GM18519 (cell line): Measurements from ENCODE around the gene C15orf39.

Source experiments
- ATAC-seq: cut with Tn5 transposase; IDR thresholded peaks from one replicate; pipeline ENCODE4 v1.9.1; 2021; ENCODE audit warnings: mild to moderate bottlenecking, moderate library complexity; ENCODE audit not compliant: unreplicated experiment, low FRiP score

Gene C15orf39

DNA sequence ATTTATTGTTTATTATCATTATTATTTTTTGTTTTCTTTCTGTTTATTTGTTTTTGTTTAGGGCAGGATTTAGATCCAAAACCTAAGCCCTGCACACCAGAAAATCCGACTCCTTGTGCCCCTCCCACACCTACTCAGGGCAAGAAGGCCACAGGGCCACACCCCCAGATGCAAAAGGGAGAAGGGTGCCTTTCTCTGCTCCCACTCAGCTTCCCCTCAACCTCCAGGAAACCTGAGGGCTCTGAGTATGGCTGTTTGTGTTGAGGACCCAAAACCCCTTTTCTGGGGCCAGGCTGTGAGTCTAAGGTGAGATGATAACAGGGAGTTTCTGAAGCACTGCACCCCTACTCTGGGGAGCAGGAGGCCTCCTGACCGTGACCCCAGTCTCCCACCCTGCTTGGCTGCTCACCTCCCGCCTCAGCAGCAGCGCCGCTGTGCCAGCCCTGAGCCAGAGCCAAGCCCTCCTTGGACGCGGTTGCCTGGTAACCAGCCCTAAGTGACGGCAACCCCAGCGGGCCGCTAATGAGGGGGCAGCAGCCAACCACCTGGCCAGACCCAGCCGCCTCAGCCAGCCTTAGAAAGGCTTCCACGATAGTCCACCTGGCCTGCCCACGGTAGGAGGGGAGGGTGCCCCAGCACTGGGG lies 6.4 kb upstream of the C15orf39 start:
- no peak for ATAC-seq

GRCh38 chr15:75195766-75196241 lies 5.9 kb upstream of the C15orf39 start:
- ATAC-seq: no peak

DNA sequence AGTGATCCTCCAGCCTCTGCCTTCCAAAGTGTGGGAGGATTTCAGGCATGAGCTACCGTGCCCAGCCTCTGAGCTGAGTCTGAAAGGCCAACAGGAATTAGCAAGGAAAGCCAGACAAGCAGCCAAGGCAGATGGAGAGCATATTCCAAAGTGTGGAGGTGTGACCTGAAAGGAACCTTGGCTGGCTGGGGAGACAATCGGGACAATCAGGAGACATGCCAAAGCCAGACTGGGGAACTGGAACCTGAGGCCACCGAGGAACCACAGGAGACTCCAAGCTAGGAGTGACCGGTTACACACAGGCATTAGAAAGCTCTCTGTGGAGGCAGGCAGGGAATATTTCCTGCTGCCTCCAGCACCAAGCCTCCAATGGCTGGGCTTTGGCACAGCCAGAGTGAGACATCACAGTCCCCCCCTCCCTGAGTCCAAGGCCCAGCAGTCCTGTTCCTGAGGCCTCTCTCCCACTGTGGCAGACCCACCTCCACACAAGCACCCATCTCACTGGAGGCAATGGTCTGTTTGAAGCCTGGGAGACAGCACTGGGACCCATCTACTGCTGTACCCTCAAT lies 4.5 kb upstream of the C15orf39 start:
- no peak for ATAC-seq

DNA sequence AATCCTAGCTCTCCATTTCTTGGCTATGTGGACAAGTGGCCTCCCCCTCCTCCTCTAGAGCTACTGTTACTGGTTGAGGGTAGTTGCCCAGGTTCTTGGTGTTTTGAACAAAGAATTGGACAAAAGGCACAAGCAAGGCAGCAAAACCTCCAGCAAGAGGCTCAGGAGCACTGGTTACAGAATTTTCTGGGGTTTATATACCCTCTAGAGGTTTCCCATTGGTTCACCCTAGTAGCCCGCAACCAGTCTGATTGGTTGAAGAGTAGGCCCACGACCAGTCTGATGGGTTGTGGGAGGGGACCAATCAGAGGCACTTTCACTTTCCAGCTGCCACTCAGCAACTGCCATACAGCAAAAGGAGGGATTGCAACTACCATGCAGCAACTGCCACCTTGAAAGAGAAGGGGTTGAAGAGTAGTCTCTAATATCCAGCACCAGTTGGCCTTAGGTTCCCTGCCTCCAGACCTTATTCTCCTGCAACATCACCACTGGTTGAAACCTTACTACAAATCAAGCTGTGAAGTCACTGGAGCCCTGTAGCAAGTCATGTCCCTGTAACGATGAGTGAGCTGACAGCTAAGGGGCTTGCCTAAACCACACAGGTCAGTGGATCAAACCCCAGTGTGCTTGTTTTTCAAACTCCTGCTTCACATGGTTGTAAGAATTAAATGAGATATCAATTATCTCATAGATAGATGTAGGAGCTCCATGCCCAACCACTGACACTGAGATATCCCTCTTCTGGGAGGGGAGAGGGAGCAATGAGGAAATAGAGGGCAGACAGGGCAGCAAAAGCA lies 2.9 kb upstream of the C15orf39 start:
- no peak for ATAC-seq

DNA sequence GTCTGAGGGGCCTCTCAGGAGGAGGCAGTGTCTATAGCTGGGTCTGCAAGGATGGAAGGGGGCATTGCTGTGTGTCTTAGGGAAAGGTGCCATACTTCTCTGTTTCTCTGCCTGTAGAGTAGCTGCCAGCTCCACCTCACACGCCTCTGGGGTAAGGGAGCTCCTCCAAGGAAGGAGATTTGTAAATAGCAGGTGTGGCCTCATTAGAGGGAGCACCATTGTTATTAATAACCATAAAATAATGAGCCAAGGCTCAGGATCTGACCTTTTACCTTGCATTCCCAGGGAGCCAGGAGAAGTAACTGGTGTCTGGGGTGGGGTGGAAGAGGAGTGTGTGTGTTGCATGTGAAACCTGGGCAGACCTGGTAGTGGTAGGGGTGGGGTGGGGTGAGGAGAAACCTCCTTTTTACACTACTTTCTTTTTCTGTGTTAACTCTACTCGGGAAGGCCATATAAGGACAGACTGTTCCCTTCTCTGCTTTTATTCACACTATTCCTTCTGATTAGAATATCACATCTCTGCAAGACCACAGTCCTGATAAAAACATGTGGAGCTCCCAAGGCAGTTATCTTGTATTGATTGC lies 2.2 kb upstream of the C15orf39 start:
- no peak for ATAC-seq

GRCh38 chr15:75200391-75200764 lies 1.3 kb upstream of the C15orf39 start:
- no peak for ATAC-seq

GRCh38 chr15:75200765-75201615 lies 692 bp upstream of the C15orf39 start:
- ATAC-seq: no peak

DNA sequence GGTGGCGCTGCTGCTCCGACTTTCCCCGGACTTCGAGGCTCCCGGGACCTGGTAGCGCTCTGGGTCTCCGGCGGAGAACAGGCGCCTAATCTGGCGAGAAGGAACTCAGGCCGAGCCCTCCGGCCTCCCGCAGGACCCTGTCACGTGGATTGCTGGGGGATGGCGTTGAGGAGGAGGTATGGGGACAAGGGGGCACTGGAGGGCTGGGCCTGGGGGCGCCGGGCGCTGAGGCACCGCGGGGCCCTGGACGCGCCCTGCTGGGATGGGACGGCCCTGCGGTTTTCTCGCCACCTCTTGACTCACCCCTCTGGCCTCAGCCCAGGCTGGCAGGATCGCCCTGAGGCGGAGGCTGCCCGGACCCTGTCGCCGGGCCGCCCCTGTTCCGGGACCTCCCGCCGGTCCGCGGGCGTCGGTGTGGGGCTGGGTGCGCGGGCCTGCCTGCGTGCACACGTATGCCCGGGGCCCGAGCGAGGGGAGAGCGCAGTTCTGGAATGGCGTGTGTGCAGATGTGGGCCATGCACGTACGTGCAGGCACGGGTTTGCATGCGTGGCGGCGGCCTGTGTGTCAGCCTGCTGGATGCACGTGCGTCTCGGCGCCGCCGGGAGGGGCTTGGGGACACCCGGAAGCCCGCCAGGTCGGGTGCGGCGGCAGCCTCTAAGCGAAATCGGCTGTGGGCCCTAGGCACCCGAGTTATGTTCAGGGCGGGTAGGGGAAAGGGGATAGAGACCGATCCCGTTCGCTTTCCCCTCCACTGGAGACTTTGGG lies 752 bp downstream of the C15orf39 start:
- ATAC-seq: no peak

- ATAC-seq: no peak
Observed at GRCh38 chr15:75203017-75203907, 1.6 kb downstream of the C15orf39 start.

DNA sequence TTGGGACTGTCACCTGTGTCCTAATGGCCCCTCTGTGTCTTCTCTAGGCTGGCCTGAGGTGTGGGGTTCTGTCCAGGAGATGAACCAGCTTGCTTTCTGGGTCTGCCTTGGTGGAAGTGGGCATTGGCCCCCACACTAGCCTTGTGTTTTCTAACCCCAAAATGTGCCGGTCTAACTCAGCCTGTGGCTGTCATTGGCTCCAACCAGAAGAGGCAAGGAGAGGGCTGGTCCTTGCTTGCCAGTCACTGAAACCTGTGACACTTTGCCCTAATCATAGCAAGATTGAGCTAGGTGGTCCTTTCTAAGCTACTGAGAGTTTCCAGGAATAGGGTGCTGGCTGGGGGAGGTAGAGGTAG lies 2.2 kb downstream of the C15orf39 start:
- no peak for ATAC-seq

GRCh38 chr15:75204340-75205063 lies 2.8 kb downstream of the C15orf39 start:
- no peak for ATAC-seq

- no peak for ATAC-seq
Observed at GRCh38 chr15:75205064-75205395, 3.3 kb downstream of the C15orf39 start.

- no peak for ATAC-seq
Observed at GRCh38 chr15:75206006-75206405, 4.3 kb downstream of the C15orf39 start.

- ATAC-seq: no peak
Observed at GRCh38 chr15:75206803-75207617, 5.3 kb downstream of the C15orf39 start.

GRCh38 chr15:75207618-75208500 lies 6.2 kb downstream of the C15orf39 start:
- no peak for ATAC-seq

- no peak for ATAC-seq
Observed at GRCh38 chr15:75208501-75209288, 7.0 kb downstream of the C15orf39 start.
